ENCODE results near the gene PLVAP. TPM values are rescaled to one million over a fixed set of nuclear protein-coding genes. Genes with fewer than 3 reads are reported as not detected.
A peak's percentile ranks its signal among the peaks of the same experiment; 100 is the strongest.

The PLVAP gene, protein sequence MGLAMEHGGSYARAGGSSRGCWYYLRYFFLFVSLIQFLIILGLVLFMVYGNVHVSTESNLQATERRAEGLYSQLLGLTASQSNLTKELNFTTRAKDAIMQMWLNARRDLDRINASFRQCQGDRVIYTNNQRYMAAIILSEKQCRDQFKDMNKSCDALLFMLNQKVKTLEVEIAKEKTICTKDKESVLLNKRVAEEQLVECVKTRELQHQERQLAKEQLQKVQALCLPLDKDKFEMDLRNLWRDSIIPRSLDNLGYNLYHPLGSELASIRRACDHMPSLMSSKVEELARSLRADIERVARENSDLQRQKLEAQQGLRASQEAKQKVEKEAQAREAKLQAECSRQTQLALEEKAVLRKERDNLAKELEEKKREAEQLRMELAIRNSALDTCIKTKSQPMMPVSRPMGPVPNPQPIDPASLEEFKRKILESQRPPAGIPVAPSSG
- not detected in 2 replicates for polyA plus RNA-seq (2014; cell fraction: cytosol; rRNA removed)
- polyA plus RNA-seq (2014; cell fraction: nucleus; rRNA removed): not detected in 2 replicates

- DNase-seq (ENCODE audit: low spot score): no peak
These were observed at the start of gene PLVAP for GRCh38 chr19:17376935-17377600. PLVAP (minus strand) TSS chr19:17377342; CDS start chr19:17377288, 54 bp downstream.

DNA sequence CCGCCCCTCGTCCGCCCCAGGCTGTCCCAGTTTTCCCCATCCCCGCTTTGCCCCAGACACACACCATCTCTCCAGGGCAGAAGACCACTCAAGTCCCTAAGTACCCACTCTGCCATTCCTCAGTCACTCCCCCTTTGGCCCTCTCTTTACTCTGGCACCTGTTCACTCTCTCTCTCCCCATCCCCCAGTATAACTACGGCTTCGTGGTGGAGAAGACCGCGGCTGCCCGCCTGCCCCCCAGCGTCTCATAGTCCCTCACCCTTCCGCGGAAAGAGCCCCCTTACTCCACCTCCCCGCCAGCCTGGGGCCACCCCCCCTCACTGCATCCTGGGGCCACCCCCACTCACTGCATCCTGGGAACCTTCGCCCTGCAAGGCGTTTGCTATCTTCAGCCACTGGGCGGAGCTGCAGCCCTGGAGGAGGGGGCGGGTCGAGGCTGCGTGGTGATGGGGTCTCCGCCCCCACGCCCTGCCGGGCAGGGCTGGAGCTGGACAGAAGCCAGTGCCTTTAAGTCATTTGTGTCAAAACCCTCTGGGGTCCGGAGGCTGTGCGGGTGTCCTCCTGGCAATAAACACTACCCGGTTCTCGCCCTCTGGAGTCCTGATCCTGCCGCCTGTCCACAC lies 47.7 kb upstream of the PLVAP start:
- peak; percentile 70 for DNase-seq (ENCODE audit: low spot score)

DNA sequence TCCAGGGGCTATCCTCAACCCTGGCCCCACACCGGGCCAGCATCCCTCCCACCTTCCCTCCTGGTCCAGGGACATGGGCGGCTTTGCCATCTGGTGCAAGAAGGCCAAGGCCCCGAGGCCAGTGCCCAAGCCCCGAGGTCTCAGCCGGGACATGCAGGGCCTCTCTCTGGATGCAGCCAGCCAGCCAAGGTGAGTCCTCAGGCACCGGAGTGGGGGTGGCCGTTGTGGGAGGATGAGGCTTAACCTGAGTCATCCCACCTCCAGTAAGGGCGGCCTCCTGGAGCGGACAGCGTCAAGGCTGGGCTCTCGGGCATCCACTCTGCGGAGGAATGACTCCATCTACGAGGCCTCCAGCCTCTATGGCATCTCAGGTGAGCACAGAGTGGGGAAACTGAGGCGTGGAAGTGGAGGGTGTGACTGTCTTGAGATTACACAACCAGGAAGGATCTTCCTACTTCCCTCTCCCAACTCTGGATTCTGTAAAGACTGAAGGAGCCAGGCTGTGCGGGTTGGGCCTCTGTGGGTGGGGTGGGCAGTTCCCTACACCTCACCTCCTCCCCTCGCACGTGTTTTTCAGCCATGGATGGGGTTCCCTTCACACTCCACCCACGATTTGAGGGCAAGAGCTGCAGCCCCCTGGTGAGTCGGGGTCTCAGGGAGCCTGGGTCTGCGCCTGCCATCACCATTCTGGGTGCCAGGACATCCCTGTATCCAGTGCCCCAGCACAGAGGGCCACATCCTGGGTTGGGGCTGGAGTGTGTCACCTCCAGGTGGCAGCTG lies 46.5 kb upstream of the PLVAP start:
- no peak for DNase-seq (ENCODE audit: low spot score)

GRCh38 chr19:17421942-17422341 lies 44.8 kb upstream of the PLVAP start:
- DNase-seq (ENCODE audit: low spot score): no peak

GRCh38 chr19:17420475-17420924 lies 43.4 kb upstream of the PLVAP start:
- DNase-seq (ENCODE audit: low spot score): peak; percentile 46

DNA sequence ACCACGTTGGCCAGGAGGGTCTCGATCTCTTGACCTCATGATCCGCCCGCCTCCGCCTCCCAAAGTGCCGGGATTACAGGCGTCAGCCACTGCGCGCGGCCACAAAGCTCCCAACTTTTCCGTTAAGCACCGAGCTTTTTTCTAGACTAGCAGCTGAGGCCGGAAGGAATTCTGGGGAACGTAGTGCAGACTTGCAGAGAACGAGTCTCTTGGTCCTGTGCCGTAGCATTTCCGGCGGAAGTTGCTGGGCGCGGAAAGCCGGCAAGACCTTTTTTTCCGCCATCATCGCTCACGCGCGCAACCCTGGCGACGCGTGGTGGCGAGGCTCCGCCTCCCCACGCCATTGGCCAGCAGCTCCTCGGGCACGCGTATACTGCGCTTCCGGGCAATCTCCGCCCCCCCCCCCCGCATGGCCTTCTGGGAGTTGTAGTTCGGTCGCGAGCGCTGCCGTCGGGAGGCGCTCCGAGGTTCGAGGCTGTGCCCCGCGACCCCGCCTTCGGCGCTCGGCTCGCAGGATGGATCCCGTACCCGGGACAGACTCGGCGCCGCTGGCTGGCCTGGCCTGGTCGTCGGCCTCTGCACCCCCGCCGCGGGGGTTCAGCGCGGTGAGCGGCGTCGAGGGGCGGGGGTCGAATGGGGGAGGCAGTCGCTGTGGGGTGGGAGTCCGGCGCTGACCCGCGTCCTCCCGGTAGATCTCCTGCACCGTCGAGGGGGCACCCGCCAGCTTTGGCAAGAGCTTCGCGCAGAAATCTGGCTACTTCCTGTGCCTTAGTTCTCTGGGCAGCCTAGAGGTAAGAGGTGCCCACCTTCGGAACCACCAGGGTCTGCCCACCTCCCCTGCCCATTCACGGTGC lies 42.7 kb upstream of the PLVAP start, which contains the start of gene MVB12A:
Gene MVB12A (plus strand): TSS at position 427 of the 854 bp plus-strand sequence. CDS start 89 bp downstream, at position 516.
- peak; percentile 99 for DNase-seq (ENCODE audit: low spot score)

- no peak for DNase-seq (ENCODE audit: low spot score)
These were observed 42.0 kb upstream of the PLVAP start for GRCh38 chr19:17419154-17419620.

- peak; percentile 42 for DNase-seq (ENCODE audit: low spot score)
These were observed 41.6 kb upstream of the PLVAP start for GRCh38 chr19:17418710-17419109.

GRCh38 chr19:17415121-17415520 lies 38.0 kb upstream of the PLVAP start:
- DNase-seq (ENCODE audit: low spot score): peak; percentile 45

DNA sequence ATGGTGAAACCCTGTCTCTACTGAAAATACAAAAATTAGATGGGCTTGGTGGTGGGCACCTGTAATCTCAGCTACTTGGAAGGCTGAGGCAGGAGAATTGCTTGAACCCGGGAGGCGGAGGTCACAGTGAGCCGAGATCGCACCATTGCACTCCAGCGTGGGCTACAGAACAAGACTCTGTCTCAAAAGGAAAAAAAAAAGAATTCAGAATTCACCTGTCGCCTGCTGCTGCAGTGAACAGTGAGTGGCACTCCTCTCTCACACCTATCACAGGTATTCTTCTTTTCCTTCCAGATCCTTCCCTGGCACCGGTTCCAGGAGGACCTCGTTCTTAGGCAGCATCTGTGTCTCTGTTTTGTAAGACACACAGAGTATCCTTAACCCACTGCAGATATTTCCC lies 37.0 kb upstream of the PLVAP start:
- DNase-seq (ENCODE audit: low spot score): no peak

- no peak for DNase-seq (ENCODE audit: low spot score)
These were observed 34.7 kb upstream of the PLVAP start for GRCh38 chr19:17411801-17412200.

DNA sequence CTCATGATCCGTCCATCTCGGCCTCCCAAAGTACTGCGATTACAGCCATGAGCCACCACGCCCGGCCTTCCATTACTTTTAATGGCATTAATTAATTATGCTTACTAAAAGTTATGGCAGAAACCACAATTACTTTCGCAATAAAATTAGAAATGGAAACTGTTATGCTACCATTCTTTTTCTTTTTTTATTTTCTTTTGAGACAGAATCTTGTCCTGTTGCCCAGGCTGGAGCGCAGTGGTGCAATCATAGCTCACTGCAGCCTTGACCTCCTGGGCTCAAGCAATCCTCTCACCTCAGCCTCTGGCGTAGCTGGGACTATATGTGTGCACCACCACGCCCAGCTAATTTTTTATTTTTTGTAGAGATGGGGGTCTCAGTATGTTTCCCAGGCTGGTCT lies 32.8 kb upstream of the PLVAP start:
- DNase-seq (ENCODE audit: low spot score): no peak

DNA sequence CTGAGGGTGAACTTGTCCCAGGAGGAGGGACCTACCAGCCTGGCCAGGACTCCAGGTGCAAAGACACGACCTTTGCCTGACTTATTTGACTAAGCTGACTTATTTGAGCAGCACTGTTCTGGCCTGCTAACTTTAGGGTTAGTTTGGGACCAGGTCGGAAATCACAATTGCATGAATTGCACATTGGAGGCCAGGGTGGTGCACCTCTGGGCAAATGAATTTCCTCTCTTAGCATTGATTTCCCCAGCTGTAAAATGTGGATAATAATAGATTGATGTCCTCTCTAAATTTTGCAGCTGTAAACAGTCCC lies 29.7 kb upstream of the PLVAP start:
- no peak for DNase-seq (ENCODE audit: low spot score)

GRCh38 chr19:17406046-17406886 lies 29.1 kb upstream of the PLVAP start:
- DNase-seq (ENCODE audit: low spot score): no peak

- peak; percentile 63 for DNase-seq (ENCODE audit: low spot score)
These were observed 28.3 kb upstream of the PLVAP start, which contains the start of gene BST2 for GRCh38 chr19:17405250-17406045. BST2 (minus strand) TSS chr19:17405630; CDS start chr19:17405575, 55 bp downstream.

DNA sequence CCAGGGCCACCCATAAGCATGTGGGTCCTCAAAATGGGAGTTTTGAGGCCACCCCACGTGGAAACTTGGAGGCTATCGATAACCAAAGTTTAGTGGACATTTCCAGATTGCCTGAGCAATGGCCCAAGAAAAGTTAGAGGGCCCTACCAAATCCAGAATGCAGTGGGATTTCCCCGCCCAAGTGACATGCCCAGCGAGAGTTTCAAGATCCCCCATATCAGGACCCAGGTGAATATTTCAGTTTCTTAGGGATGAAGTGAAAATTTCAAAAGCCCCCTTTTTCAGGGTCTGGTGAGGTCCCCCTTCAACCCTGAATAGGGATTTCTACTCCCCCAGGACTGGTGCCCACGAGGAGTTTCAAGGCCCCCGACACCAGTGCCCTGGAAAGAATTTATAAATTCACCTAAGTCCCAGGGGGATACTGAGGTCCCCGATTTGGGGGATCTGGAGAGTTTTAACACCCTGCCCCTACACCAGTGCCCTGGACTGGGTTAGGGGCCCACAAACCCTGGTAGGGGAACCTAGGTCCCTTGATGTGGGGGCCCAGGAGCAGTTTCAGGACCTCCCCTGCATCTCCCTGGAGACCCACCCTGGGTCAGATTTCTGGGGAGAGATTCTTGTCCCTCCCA lies 27.6 kb upstream of the PLVAP start:
- no peak for DNase-seq (ENCODE audit: low spot score)

DNA sequence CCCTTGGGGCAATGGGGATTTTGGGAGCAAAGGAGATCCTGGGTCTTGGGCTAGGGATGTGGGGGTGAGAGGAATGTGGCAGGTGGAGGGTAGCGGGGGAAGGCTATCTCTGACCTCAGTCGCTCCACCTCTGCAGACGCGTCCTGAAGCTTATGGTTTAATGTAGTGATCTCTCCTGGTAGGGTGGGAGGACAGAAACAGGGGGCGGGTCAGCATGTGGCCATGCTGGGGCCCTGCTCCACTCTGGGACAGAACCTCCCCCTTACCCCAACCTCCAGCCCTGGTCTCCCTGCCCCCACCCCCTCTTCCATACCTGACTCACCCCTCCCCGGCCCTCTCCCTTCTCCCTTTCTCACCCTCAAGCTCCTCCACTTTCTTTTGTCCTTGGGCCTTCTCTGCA lies 26.9 kb upstream of the PLVAP start:
- DNase-seq (ENCODE audit: low spot score): no peak
